Ishikawa (cell line): ENCODE results near the gene POLR2B.

Experiments used
- CEBPB ChIP-seq: IDR thresholded peaks from 2 replicates; pipeline ENCODE4 v1.6.1; 2012
- CREB1 ChIP-seq: IDR thresholded peaks from 2 replicates; pipeline ENCODE4 v1.6.1; 2012; ENCODE audit warnings: low read depth
- TF ChIP-seq, protein P1 (sequence below): IDR thresholded peaks from 2 replicates; pipeline ENCODE4 v1.6.1; 2012; ENCODE audit warnings: low read depth, mild to moderate bottlenecking
- TF ChIP-seq, protein P2 (sequence below): IDR thresholded peaks from 2 replicates; pipeline ENCODE4 v1.6.1; 2012

DNA sequence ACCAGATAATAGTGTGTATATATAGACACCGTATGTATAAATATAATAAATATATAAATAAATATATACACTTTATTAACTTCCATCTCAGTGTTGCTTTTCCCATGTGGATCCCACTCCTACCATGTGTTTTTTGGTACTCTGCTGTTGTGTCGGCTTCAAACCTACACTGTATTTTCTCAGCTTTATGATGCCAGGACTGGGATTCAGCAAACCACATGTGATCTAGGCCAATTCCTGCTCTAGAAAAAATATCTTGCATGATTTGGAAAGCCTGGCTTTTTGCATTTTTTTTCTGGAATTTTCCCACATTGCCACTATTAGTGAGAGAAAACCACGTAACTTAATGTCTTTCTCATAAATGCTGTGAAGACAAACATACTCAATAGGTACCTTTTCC lies 55.8 kb downstream of the POLR2B start:
- TF ChIP-seq CREB1 = no peak
- TF ChIP-seq, protein P1, sequence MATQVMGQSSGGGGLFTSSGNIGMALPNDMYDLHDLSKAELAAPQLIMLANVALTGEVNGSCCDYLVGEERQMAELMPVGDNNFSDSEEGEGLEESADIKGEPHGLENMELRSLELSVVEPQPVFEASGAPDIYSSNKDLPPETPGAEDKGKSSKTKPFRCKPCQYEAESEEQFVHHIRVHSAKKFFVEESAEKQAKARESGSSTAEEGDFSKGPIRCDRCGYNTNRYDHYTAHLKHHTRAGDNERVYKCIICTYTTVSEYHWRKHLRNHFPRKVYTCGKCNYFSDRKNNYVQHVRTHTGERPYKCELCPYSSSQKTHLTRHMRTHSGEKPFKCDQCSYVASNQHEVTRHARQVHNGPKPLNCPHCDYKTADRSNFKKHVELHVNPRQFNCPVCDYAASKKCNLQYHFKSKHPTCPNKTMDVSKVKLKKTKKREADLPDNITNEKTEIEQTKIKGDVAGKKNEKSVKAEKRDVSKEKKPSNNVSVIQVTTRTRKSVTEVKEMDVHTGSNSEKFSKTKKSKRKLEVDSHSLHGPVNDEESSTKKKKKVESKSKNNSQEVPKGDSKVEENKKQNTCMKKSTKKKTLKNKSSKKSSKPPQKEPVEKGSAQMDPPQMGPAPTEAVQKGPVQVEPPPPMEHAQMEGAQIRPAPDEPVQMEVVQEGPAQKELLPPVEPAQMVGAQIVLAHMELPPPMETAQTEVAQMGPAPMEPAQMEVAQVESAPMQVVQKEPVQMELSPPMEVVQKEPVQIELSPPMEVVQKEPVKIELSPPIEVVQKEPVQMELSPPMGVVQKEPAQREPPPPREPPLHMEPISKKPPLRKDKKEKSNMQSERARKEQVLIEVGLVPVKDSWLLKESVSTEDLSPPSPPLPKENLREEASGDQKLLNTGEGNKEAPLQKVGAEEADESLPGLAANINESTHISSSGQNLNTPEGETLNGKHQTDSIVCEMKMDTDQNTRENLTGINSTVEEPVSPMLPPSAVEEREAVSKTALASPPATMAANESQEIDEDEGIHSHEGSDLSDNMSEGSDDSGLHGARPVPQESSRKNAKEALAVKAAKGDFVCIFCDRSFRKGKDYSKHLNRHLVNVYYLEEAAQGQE = no peak
- TF ChIP-seq CEBPB = no peak
- TF ChIP-seq, protein P2, sequence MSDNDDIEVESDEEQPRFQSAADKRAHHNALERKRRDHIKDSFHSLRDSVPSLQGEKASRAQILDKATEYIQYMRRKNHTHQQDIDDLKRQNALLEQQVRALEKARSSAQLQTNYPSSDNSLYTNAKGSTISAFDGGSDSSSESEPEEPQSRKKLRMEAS = no peak
